Colon (tissue), 2 donors: ENCODE measurements around the gene SLC22A6.
"Not testable (repeated sequence)": the region's sequence is repeated elsewhere in the genome, so short reads cannot be mapped to it uniquely, and the experiment has no call there.

ENCODE experiments used
- FAIRE-seq: peaks from 2 replicates; lab custom pipeline; 2012; peaks lifted over from hg19 to GRCh38; lab: Jason Lieb, UNC
- donor health status: control.
- donor health status: control.

The SLC22A6 gene

GRCh38 chr11:62985041-62985750 lies 429 bp upstream of the SLC22A6 start:
- no peak for FAIRE-seq

GRCh38 chr11:62983536-62984199 lies 1.1 kb downstream of the SLC22A6 start:
- FAIRE-seq = no peak

- FAIRE-seq = no peak
Observed at GRCh38 chr11:62981743-62982142, 3.0 kb downstream of the SLC22A6 start.

GRCh38 chr11:62980133-62980760 lies 4.5 kb downstream of the SLC22A6 start:
- no peak for FAIRE-seq

GRCh38 chr11:62976109-62976508 lies 8.7 kb downstream of the SLC22A6 start:
- no peak for FAIRE-seq

GRCh38 chr11:62974848-62975522 lies 9.8 kb downstream of the SLC22A6 start:
- FAIRE-seq = no peak

- no peak for FAIRE-seq
Observed at GRCh38 chr11:62965574-62965973, 19.2 kb downstream of the SLC22A6 start.

- FAIRE-seq = no peak
Observed at GRCh38 chr11:62962391-62962790, 22.4 kb downstream of the SLC22A6 start.

GRCh38 chr11:62961017-62961570 lies 23.7 kb downstream of the SLC22A6 start:
- no peak for FAIRE-seq

- no peak for FAIRE-seq
Observed at GRCh38 chr11:62959422-62959980, 25.3 kb downstream of the SLC22A6 start.

GRCh38 chr11:62958547-62959421 lies 26.0 kb downstream of the SLC22A6 start:
- no peak for FAIRE-seq

- FAIRE-seq = no peak
Observed at GRCh38 chr11:62957147-62957546, 27.6 kb downstream of the SLC22A6 start.

- FAIRE-seq = no peak
Observed at GRCh38 chr11:62954478-62954877, 30.3 kb downstream of the SLC22A6 start.

- FAIRE-seq = no peak
Observed at GRCh38 chr11:62953811-62954210, 31.0 kb downstream of the SLC22A6 start.

- FAIRE-seq = no peak
Observed at GRCh38 chr11:62948765-62949320, 35.9 kb downstream of the SLC22A6 start.

GRCh38 chr11:62945538-62945937 lies 39.2 kb downstream of the SLC22A6 start:
- not testable (repeated sequence) for FAIRE-seq

GRCh38 chr11:62937528-62937927 lies 47.2 kb downstream of the SLC22A6 start:
- FAIRE-seq = not testable (repeated sequence)

- no peak for FAIRE-seq
Observed at GRCh38 chr11:62934496-62934785, 50.3 kb downstream of the SLC22A6 start.

GRCh38 chr11:62933750-62934495 lies 50.8 kb downstream of the SLC22A6 start:
- FAIRE-seq = no peak

GRCh38 chr11:62933285-62933684 lies 51.5 kb downstream of the SLC22A6 start:
- FAIRE-seq = no peak
